Activated T-cell treated with anti-CD3 and anti-CD28 coated beads, Interleukin-2, amount 50 U/mL, for 1 hour (primary cell): ENCODE measurements around the gene CLINT1.

Experiments
- DNase-seq: peaks from one replicate; pipeline ENCODE4 v3.0.0-alpha.2; 2020

CLINT1 gene

DNA sequence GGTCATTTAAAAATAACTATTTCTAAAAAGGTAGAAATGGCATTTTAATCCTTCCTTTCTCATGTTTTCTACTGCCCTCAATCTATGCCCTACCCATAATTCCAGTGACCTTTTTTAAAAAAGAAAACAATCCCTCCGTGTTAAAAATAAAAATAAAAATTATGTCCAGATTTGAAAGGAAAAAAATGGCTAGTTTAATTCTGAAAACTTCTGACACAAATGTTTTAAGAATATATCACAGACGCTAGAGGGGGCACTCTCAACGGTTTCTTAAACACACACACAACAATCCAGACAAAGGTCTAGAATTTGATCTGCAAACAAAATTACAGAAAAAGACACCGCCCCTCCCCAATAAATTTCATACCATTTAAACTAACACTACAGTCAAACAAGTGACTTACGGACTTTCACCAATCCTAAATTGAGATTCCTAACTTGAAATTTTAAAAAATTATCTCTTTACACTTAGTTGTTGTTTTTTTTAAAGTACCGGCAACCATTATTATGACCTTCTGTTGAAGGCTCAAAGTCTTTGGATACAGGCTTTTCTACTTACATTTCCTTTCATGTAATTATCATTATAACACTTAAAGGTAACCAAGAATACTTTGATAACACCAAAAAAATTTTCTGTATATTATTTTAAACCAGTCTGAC lies 38.2 kb downstream of the CLINT1 start:
- DNase-seq: no peak

- DNase-seq: no peak
These were observed 39.3 kb downstream of the CLINT1 start for GRCh38 chr5:157819502-157820115.

DNA sequence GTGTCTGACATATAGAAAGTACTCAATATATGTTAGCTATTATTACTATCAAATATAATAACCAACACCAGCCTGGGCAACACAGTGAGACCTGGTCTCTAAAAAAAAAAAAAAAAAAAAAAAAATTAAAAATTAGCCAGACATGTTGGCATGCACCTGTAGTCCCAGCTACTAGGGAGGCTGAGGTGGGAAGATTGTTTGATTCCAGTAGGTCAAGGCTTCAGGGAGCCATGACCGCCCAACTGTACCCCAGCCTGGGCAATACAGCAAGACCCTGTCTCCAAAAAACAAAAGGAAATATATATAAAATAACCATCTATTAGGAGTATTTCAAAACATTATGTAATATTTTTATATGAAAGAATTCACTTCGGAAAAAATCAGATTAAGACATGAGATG lies 40.6 kb downstream of the CLINT1 start:
- no peak for DNase-seq

GRCh38 chr5:157817928-157818327 lies 41.0 kb downstream of the CLINT1 start:
- no peak for DNase-seq

DNA sequence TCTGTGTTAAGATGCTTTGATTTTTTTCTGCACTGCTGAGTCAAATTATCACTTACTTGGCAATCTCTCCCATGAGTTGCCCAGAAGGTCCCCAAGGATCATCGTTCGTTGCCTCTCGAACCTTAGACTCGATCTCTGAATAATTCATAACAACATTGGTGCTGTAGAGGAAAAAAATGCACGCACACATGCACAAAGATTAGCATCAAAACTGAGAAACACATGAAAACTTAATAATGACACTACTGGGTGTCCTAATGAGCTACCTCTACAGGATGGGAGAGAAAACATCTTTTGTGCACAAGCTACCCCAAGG lies 41.6 kb downstream of the CLINT1 start:
- DNase-seq: no peak

DNA sequence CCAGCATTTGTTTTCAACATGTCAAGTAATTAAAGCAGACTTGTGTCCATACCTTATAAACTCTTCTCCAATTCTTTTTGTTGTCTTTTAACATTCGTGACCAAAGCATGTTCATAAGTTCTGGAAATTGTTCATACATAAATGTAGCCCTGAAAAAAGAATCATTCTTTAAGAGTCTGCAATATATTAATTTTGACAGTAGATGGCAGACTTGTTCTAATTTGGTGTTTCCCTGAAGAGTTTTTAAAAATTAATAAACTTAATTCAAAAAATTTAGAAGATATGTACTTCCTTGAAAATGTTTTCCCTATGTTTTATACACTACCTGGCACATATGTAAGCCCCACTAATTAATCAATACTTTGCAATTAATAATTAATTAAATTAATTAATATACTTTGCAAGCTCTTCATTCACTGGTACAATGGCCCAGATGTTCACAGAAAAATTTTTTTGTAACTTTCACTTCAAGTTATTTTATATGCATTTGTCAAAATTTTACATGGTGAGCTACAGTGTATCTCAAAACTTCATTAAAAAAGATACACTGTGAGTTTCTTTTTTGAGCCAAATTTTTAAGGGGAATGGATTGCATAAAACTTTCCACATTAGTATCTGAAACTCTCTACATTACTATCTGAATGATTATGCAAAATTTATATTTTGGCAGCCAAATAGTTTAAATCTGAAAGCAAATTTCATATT lies 42.1 kb downstream of the CLINT1 start:
- DNase-seq: no peak

DNA sequence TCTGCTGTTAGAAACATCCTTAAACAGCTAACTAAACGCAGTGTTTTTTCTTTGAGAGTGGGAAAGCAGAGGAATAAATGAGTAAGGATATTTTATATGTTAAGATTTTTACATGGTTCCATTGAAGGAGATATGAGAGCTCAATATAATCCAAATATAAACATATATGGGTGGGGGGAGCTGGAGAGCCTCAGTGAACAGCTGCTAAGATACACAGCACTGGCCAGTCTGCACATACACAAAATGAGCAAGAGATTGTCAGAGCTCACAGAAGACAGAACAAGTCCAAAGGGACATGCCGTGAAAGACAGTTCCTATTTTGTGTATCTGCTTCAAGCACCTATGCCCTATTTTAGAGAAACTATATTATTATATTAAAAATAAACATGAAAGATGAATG lies 46.9 kb downstream of the CLINT1 start:
- DNase-seq: no peak

GRCh38 chr5:157808043-157808442 lies 50.9 kb downstream of the CLINT1 start:
- no peak for DNase-seq

DNA sequence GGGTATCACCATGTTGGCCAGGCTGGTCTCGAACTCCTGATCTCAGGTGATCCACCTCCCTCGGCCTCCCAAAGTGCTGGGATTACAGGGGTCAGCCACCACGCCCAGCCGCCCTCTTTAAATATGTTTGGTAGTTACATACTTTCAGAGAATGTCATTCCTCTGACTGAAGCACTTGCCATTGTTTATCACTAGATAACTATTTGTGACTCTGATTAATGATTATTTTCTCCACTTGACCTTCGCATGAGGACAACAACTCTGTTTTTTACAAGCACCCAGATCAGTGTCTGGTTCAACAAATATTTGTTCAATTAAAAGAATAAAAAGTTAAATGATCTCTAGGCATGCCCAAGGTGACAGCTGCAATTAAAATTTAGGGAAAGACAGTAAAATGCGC lies 56.2 kb downstream of the CLINT1 start:
- no peak for DNase-seq

- DNase-seq: no peak
These were observed 58.8 kb downstream of the CLINT1 start for GRCh38 chr5:157800137-157800536.

- no peak for DNase-seq
These were observed 59.4 kb downstream of the CLINT1 start for GRCh38 chr5:157799578-157799977.

DNA sequence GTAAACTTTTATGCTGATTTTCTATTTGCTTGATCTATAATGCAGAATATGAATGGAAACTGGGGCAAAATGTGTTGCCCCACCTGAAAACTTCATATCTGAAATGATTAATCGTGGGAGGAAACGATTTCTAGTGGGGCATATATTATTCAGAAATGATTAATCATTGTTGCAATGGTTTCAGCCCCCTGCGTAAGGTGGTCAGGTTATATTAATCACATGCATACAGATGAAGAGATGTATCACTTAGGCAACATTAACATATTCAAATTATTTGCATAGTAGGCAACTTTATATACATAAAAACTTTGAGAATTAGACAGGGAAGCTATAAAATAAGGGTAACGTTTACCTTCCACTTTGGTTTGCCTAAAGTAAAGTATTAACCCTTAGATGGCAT lies 65.6 kb downstream of the CLINT1 start:
- no peak for DNase-seq

DNA sequence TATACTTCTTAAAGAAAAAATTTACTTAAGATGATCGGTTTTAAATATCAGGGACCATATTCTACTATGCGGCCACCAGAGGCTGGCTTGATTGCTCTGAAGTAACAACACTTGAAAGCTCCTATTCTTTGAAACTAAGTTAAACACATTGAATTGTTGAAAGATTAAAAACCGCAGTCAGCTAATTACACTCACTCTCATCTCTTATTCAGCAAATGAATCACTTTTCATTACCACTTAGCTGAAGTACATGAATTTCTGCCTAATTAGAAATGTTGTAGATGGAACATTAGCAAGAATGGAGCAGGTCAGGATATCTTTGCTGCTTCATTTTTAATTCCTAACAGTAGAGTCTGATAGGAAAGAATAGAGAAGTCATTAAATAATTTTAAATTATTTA lies 73.1 kb downstream of the CLINT1 start:
- no peak for DNase-seq

DNA sequence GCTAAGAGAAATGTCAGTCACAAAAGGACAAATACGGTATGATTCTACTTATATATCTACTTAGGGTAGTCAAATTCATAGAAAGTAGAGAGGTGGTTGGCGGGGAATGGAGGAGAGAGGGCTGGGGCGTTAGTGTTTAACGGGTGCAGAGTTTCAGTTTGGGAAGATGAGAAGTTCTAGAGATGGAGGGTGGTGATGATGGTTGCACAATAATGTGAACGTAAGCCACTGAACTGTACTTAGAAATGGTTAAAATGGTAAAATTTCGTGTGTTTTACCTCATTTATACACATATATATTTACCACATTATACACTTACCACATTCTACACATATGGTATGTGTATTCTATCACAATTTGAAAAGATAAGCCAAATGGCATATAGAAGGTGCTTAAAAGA lies 79.7 kb downstream of the CLINT1 start:
- DNase-seq: no peak

DNA sequence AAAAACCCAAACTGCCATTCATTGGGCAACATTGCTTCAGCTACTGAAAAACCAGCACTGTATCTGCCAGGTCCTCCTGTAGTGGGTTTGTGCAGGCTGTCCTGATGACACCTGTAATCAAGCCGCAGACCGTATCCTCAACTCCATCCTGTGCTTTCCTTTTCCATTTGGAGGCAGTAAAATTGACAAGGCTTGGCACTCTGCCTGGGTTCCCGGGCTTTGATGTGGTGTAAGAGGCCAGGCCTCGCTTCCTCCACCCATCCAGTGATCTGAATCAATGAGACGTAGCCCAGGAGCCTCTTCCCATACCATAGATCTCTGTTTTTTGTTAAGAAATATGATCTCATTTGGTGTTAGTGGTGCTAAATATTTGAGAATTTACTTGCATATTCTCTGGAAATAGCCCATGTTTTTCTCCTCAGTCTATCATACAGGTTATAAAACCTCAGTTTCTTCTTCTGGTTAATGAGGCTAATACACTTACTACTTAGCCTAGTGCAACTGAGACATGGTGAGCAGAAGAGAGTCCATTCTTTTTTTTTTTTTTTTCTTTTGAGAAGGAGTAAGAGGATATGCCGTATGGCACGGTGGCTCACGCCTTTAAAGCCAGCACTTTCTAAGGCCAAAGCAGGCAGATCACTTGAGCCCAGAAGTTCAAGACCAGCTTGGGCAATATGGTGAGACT lies 80.7 kb downstream of the CLINT1 start:
- no peak for DNase-seq

DNA sequence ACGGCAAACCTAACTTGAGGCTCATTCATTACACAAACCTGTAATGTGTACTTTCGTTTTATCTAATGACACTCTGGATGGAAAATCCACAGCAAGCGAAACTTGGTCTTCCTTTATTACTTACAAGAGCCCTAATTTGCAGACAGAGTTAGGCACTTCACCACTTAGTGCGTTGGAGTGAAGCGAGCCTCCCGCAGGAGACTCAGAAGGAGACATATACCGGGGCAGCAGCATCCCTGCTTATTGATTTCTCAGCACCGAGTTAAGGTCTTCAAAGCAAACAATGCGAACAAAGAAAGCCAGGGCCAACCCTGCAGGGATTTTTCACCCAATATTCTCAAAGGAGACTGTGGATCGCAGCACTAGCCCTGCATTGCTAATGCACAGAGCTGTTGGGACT lies 86.8 kb downstream of the CLINT1 start:
- DNase-seq: no peak

GRCh38 chr5:157770665-157771064 lies 88.3 kb downstream of the CLINT1 start:
- no peak for DNase-seq

- no peak for DNase-seq
These were observed 91.3 kb downstream of the CLINT1 start for GRCh38 chr5:157767689-157768088.

DNA sequence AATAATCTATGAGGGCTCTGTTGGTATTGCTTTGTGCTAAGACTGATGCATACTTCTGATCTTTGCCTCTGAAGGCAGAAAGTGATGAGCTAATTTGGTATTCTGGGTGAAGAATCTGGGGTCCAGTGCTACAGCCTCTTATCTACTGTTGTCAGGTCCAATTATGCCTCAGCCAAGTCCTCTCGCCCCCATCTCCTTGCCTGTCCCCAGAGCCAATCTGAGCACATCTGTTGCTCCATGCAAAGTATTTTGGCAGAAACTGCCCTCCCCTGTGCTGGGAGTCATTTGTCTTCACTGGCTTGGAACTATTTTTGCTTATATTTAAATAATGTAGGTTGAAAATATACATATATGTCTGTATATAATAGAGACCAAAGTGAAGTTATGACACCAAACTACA lies 92.0 kb downstream of the CLINT1 start:
- DNase-seq: no peak

DNA sequence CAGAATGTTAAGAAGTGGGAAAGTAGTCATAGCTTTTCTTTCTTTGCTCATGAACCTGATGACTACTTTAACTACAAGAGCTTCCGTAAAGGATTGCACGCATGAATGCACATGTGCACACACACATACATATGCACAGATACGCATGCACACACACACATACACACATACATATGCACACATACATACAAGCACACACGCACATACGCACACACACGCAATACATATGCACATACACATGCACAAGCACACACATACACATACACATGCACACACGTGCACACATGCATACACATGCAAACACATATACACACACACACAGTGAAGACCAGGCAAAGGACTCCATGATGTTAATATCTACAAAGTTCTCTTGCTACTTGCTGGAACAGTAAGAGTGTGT lies 92.5 kb downstream of the CLINT1 start:
- DNase-seq: no peak

DNA sequence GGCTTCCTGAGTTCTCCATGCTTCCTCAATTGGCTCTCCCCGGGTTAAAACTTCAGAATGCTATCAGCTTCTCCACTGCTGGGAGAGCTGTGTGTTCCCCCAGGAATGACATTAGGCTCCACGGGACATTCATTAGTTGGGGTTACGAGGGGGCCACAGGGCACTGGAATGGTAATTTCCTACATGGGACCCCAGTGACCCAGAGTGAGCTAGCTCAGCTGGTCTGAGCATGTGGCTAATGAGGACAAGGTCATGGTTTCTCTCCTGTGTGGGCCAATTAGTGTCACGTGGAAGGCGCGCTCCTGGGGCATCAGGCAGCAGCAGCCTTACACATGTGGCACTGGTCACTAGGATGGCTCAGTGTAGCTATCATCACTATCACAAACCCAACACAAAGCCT lies 94.4 kb downstream of the CLINT1 start:
- DNase-seq: no peak

GRCh38 chr5:157761690-157762621 lies 97.0 kb downstream of the CLINT1 start:
- no peak for DNase-seq

DNA sequence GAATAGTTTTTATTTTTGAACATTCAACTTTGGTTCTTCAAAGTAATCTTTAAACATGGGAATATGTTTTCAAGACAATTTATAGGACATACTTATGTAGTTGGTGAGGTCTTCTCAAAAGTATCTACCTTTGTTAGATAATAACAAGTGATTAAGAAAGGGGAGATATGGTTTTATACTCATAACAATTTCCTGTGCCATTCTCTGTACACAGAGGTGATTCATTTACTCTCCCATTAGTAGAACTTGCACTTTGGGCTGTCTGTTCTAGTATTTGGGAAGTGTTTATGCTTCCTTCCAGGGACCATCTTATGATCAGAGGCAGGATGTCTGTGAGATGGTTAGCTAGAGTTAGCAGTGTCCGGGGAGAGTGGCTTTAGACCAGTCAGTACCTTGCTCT lies 100.2 kb downstream of the CLINT1 start:
- DNase-seq: no peak
